Liver (tissue), 9 donors: Measurements from ENCODE around the gene TRAPPC8. TPM values are rescaled to one million over a fixed set of nuclear protein-coding genes. Genes with fewer than 3 reads are reported as not detected.
"Not testable (repeated sequence)": the region's sequence is repeated elsewhere in the genome, so short reads cannot be mapped to it uniquely, and the experiment has no call there.

ENCODE experiments used
- DNase-seq: peaks from one replicate; pipeline ENCODE4 v3.0.0-alpha.2; 2017; ENCODE audit warnings: low spot score
- H3K27ac ChIP-seq, 2 donors: one replicate each; pipeline ENCODE4 v1.7.0; 2013; ENCODE audit warnings: inconsistent platforms in 2 of 2, low read length in 2 of 2, control low read depth in 1 of 2, low read depth in 1 of 2, mild to moderate bottlenecking in 1 of 2
- H3K27me3 ChIP-seq, 4 donors: one replicate each; pipeline versions ENCODE4 v1.6.1 to v1.7.0; 2013; ENCODE audit warnings: low read length in 3 of 4, inconsistent platforms in 1 of 4, mild to moderate bottlenecking in 1 of 4, moderate library complexity in 1 of 4; ENCODE audit not compliant: control insufficient read depth in 4 of 4, insufficient read depth in 4 of 4
- H3K36me3 ChIP-seq, 4 donors: one replicate each; pipeline versions ENCODE4 v1.6.1 to v1.7.0; 2013; ENCODE audit warnings: low read length in 3 of 4, mild to moderate bottlenecking in 3 of 4, low read depth in 1 of 4, moderate library complexity in 1 of 4; ENCODE audit not compliant: control insufficient read depth in 4 of 4, insufficient read depth in 3 of 4
- H3K4me1 ChIP-seq, 4 donors: one replicate each; pipeline versions ENCODE4 v1.6.1 to v1.7.0; 2013; ENCODE audit warnings: low read length in 3 of 4, mild to moderate bottlenecking in 3 of 4, moderate library complexity in 1 of 4; ENCODE audit not compliant: control insufficient read depth in 4 of 4, insufficient read depth in 4 of 4
- H3K4me3 ChIP-seq, 3 donors: one replicate each; pipeline versions ENCODE4 v1.6.1 to v1.7.0; 2013; ENCODE audit warnings: low read length in 3 of 3, control low read depth in 1 of 3, low read depth in 1 of 3, mild to moderate bottlenecking in 1 of 3
- H3K9ac ChIP-seq, 2 donors: one replicate each; pipeline ENCODE4 v1.7.0; 2013; ENCODE audit warnings: low read length in 2 of 2, mild to moderate bottlenecking in 2 of 2, moderate library complexity in 2 of 2, control low read depth in 1 of 2, low read depth in 1 of 2
- H3K9me3 ChIP-seq, 4 donors: one replicate each; pipeline versions ENCODE4 v1.6.1 to v1.7.0; 2013; ENCODE audit warnings: low read length in 3 of 4; ENCODE audit not compliant: control insufficient read depth in 4 of 4
- HNF4A ChIP-seq, 2 donors: conservative IDR thresholded peaks; 2 replicates each; pipeline ENCODE4 v1.6.1; 2016; ENCODE audit warnings: antibody characterized with exemption in 2 of 2, mild to moderate bottlenecking in 2 of 2
- JUND ChIP-seq, 2 donors: IDR thresholded peaks; 2 replicates each; pipeline ENCODE4 v1.6.1; 2016; ENCODE audit warnings: antibody characterized with exemption in 2 of 2
- RAD21 ChIP-seq, 2 donors: IDR thresholded peaks; 2 replicates each; pipeline ENCODE4 v1.6.1; 2016; ENCODE audit warnings: antibody characterized with exemption in 2 of 2, mild to moderate bottlenecking in 2 of 2
- RXRA ChIP-seq, 2 donors: IDR thresholded peaks; 2 replicates each; pipeline ENCODE4 v1.6.1; 2017 to 2018; ENCODE audit warnings: antibody characterized with exemption in 2 of 2, mild to moderate bottlenecking in 1 of 2
- SP1 ChIP-seq: IDR thresholded peaks from 2 replicates; pipeline ENCODE4 v1.6.1; 2018; ENCODE audit warnings: antibody characterized with exemption, mild to moderate bottlenecking
- TAF1 ChIP-seq: conservative IDR thresholded peaks from 2 replicates; pipeline ENCODE4 v1.6.1; 2016; ENCODE audit warnings: antibody characterized with exemption, mild to moderate bottlenecking
- YY1 ChIP-seq: IDR thresholded peaks from 2 replicates; pipeline ENCODE4 v1.6.1; 2016; ENCODE audit warnings: antibody characterized with exemption, mild to moderate bottlenecking
- WGBS: extraction: QIAGEN DNeasy Blood & Tissue Kit; methylation state at CpG from one replicate; pipeline ENCODE4 v1.1.7; 2013; 5-methylcytosine and 5-hydroxymethylcytosine counted together
- polyA plus RNA-seq, 2 donors: library from polyadenylated mRNA; stranded (reverse) in 1 of 2; unstranded in 1 of 2; fragments of 200-250 nt in 1 of 2; fragments of >200 nt in 1 of 2; fragmentation: Nextera tagmentation in 1 of 2; extraction: Ambion mirVana in 1 of 2; gene quantifications; one replicate each; pipeline versions ENCODE4 v1.2.1 to v1.2.3, GENCODE V29; 2013 to 2015
- total RNA-seq, 2 donors: library from RNA; depleted of rRNA; stranded (reverse); fragments of >200 nt; gene quantifications; one replicate each; pipeline ENCODE4 v1.2.3, GENCODE V29; 2014
- TF ChIP-seq, protein P1 (sequence below): IDR thresholded peaks from 2 replicates; pipeline ENCODE4 v1.6.1; 2016; ENCODE audit warnings: antibody characterized with exemption
- TF ChIP-seq, protein P2 (sequence below): IDR thresholded peaks from 2 replicates; pipeline ENCODE4 v1.6.1; 2016; ENCODE audit warnings: antibody characterized with exemption
- TF ChIP-seq, protein P3 (sequence below): IDR thresholded peaks from 2 replicates; pipeline ENCODE4 v1.6.1; 2016; ENCODE audit warnings: antibody characterized with exemption, mild to moderate bottlenecking
- TF ChIP-seq, protein P4 (sequence below): IDR thresholded peaks from 2 replicates; pipeline ENCODE4 v1.6.1; 2016; ENCODE audit warnings: antibody characterized with exemption
- donor health status: healthy.
- donor health status: healthy.
- donor health status: healthy.
- donor health status: healthy.
- donor health status: healthy.

TRAPPC8 gene
- total and polyA plus RNA-seq, 4 donors: 12.2 to 46.1 (median 29.5) TPM

DNA sequence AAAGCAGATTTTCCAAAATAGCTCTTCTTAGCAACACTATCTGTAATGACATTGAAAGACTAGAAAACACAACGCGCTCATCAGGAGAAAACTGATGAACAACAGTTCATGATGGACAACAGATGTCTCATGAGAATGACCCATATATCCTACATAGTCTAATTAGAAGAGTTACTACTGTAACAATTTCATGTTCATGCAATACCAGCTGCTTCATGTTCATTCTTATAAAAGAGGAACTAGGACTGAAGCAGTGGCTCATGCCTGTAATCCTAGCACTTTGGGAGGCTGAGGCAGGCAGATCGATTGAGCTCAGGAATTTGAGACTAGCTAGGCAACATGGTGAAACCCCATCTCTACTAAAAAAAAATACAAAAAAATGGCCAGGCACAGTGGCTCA lies 22.7 kb downstream of the TRAPPC8 start:
- Histone ChIP-seq H3K9ac (no peak overlapping the region), H3K27me3 (no peaks in the 10 kb centered on the region), H3K9me3 (no peaks in the 10 kb centered on the region), H3K4me1 (no peaks in the 10 kb centered on the region), H3K4me3 (no peak overlapping the region), H3K36me3 (peaks cover 7 to 13% (median 9%) of the 10 kb centered on the region in 4 donors), H3K27ac (no peak overlapping the region)
- TF ChIP-seq RAD21 (IDR thresholded peaks at IDR 0.05) (no peak), JUND (IDR thresholded peaks at IDR 0.05) (no peak)
- no peak for DNase-seq
- WGBS: 97% methylated on average over 3 of the region's 3 CpGs

DNA sequence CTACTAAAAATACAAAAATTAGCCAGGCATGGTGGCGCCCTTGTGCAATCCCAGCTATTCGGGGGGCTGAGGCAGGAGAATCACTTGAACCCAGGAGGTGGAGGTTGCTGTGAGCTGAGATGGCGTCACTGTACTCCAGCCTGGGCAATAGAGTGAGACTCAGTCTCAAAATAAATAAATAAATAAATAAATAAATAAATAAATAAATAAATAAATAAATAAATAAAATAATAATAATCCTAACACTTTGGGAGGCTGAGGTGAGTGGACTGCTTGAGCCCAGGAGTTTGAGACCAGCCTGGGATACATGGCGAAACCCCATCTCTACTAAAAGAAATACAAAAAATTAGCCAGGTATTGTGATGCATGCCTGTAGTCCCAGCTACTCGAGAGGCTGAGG lies 23.6 kb downstream of the TRAPPC8 start:
- DNase-seq, H3K27ac ChIP-seq, H3K27me3 ChIP-seq, H3K4me3 ChIP-seq, H3K4me1 ChIP-seq, H3K9ac ChIP-seq, H3K9me3 ChIP-seq: not testable (repeated sequence)
- peaks cover 7 to 18% (median 9%) of the 10 kb centered on the region in 4 donors for H3K36me3 ChIP-seq
- 97% methylated on average over 5 of the region's 5 CpGs for WGBS

DNA sequence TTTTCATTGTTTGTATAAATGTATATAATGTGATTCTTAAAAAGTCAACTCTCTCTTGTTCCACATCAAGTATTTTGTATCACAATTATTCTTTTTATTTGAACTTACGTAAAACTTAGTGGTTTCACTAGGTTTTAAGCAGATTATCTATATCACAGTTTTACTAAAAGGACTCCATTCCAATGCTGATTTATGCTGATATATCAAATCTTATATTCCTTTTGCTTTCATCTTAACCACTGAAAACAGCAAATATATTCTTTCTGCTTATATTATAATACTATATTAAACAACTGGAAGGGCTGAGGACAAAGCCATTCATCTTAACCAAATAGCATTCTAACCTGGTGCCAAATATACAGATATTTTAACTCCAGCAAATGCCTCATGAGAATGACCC lies 24.2 kb downstream of the TRAPPC8 start:
- DNase-seq: no peak
- Histone ChIP-seq H3K4me1 (no peaks in the 10 kb centered on the region), H3K36me3 (peaks cover 7 to 18% (median 9%) of the 10 kb centered on the region in 4 donors), H3K9ac (no peak overlapping the region), H3K27me3 (no peaks in the 10 kb centered on the region), H3K27ac (no peak overlapping the region), H3K4me3 (no peak overlapping the region), H3K9me3 (no peaks in the 10 kb centered on the region)
- 97% methylated on average over 1 of the region's 1 CpG for WGBS
- TF ChIP-seq HNF4A (conservative IDR thresholded peaks at IDR 0.05) (no peak), TAF1 (no peak), JUND (IDR thresholded peaks at IDR 0.05) (no peak), SP1 (no peak), RAD21 (IDR thresholded peaks at IDR 0.05) (no peak), YY1 (no peak), RXRA (IDR thresholded peaks at IDR 0.05) (no peak)
- TF ChIP-seq, protein P1, sequence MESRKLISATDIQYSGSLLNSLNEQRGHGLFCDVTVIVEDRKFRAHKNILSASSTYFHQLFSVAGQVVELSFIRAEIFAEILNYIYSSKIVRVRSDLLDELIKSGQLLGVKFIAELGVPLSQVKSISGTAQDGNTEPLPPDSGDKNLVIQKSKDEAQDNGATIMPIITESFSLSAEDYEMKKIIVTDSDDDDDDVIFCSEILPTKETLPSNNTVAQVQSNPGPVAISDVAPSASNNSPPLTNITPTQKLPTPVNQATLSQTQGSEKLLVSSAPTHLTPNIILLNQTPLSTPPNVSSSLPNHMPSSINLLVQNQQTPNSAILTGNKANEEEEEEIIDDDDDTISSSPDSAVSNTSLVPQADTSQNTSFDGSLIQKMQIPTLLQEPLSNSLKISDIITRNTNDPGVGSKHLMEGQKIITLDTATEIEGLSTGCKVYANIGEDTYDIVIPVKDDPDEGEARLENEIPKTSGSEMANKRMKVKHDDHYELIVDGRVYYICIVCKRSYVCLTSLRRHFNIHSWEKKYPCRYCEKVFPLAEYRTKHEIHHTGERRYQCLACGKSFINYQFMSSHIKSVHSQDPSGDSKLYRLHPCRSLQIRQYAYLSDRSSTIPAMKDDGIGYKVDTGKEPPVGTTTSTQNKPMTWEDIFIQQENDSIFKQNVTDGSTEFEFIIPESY: no peak
- TF ChIP-seq, protein P2, sequence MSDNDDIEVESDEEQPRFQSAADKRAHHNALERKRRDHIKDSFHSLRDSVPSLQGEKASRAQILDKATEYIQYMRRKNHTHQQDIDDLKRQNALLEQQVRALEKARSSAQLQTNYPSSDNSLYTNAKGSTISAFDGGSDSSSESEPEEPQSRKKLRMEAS: no peak
- TF ChIP-seq, protein P3, sequence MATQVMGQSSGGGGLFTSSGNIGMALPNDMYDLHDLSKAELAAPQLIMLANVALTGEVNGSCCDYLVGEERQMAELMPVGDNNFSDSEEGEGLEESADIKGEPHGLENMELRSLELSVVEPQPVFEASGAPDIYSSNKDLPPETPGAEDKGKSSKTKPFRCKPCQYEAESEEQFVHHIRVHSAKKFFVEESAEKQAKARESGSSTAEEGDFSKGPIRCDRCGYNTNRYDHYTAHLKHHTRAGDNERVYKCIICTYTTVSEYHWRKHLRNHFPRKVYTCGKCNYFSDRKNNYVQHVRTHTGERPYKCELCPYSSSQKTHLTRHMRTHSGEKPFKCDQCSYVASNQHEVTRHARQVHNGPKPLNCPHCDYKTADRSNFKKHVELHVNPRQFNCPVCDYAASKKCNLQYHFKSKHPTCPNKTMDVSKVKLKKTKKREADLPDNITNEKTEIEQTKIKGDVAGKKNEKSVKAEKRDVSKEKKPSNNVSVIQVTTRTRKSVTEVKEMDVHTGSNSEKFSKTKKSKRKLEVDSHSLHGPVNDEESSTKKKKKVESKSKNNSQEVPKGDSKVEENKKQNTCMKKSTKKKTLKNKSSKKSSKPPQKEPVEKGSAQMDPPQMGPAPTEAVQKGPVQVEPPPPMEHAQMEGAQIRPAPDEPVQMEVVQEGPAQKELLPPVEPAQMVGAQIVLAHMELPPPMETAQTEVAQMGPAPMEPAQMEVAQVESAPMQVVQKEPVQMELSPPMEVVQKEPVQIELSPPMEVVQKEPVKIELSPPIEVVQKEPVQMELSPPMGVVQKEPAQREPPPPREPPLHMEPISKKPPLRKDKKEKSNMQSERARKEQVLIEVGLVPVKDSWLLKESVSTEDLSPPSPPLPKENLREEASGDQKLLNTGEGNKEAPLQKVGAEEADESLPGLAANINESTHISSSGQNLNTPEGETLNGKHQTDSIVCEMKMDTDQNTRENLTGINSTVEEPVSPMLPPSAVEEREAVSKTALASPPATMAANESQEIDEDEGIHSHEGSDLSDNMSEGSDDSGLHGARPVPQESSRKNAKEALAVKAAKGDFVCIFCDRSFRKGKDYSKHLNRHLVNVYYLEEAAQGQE: no peak
- TF ChIP-seq, protein P4, sequence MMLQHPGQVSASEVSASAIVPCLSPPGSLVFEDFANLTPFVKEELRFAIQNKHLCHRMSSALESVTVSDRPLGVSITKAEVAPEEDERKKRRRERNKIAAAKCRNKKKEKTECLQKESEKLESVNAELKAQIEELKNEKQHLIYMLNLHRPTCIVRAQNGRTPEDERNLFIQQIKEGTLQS: no peak
